GM21717 (cell line): ENCODE measurements around the gene EFCAB7.

Source experiments
- ATAC-seq: cut with Tn5 transposase; IDR thresholded peaks from one replicate; pipeline ENCODE4 v1.9.1; 2021; ENCODE audit warnings: mild to moderate bottlenecking, moderate library complexity; ENCODE audit not compliant: unreplicated experiment

The EFCAB7 gene

GRCh38 chr1:63601463-63601862, 78.1 kb downstream of the EFCAB7 start:
- ATAC-seq = no peak

- ATAC-seq = no peak
Observed at GRCh38 chr1:63601912-63602311, 78.6 kb downstream of the EFCAB7 start.

GRCh38 chr1:63602629-63603028, 79.3 kb downstream of the EFCAB7 start:
- ATAC-seq = no peak

- no peak for ATAC-seq
Observed at GRCh38 chr1:63603810-63604209, 80.5 kb downstream of the EFCAB7 start.

- no peak for ATAC-seq
Observed at GRCh38 chr1:63607322-63607721, 84.0 kb downstream of the EFCAB7 start.

- ATAC-seq = no peak
Observed at GRCh38 chr1:63611231-63611630, 87.9 kb downstream of the EFCAB7 start.

- ATAC-seq = no peak
Observed at GRCh38 chr1:63612564-63612963, 89.2 kb downstream of the EFCAB7 start.

- no peak for ATAC-seq
Observed at GRCh38 chr1:63612971-63613370, 89.6 kb downstream of the EFCAB7 start.

- ATAC-seq = no peak
Observed at GRCh38 chr1:63615768-63616420, 92.6 kb downstream of the EFCAB7 start.

GRCh38 chr1:63617450-63617849, 94.1 kb downstream of the EFCAB7 start:
- no peak for ATAC-seq

- no peak for ATAC-seq
Observed at GRCh38 chr1:63618011-63618410, 94.7 kb downstream of the EFCAB7 start.

GRCh38 chr1:63619558-63619957, 96.2 kb downstream of the EFCAB7 start:
- ATAC-seq = no peak

GRCh38 chr1:63620671-63621070, 97.3 kb downstream of the EFCAB7 start:
- no peak for ATAC-seq

- ATAC-seq = no peak
Observed at GRCh38 chr1:63621075-63621474, 97.8 kb downstream of the EFCAB7 start.

- ATAC-seq = no peak
Observed at GRCh38 chr1:63621698-63622097, 98.4 kb downstream of the EFCAB7 start.
